ENCODE results near the gene GSTM1.
A peak's percentile ranks its signal among the peaks of the same experiment; 100 is the strongest.

The GSTM1 gene

DNA sequence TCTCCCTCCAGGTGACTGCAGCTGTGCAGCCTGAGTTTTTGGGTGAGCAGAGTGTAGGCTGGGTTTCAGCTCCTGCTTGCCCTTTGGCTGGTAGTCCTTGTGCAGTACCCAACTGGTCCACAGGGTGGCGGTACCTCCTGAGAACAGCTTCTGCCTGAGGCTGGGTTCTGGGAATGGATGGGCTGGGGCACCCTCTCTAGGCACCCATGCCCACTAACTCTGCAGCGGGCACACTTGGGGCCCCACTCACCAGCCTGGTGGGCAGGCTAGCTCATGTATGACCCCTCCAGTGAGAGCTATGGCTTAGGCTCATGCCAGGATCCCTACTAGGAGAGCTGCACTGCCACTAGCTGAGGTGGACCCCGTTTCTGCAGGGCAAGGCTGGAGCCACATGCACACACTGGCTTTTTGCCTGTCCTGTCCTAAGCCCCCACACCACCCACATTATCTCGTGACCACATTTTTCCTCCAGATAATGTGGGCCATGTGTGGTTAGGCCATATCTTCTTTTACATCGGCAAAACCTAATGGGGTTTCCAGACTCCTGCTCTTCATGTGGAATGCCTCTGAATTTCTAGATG, 47.2 kb upstream of the GSTM1 start:
- Histone ChIP-seq H3K36me3 (ENCODE audit: control insufficient read depth, low read length) (no peaks in the 10 kb centered on the region), H3K79me2 (ENCODE audit: control insufficient read depth, low read length) (no peaks in the 10 kb centered on the region), H3K4me3 (ENCODE audit: low read length) (no peak overlapping the region), H3K27me3 (ENCODE audit: control insufficient read depth, low read length) (no peaks in the 10 kb centered on the region), H3K4me2 (ENCODE audit: low read length) (no peak overlapping the region), H4K20me1 (ENCODE audit: control insufficient read depth, insufficient read depth, low read depth, low read length) (no peaks in the 10 kb centered on the region), H3F3A (ENCODE audit: control insufficient read depth, insufficient read depth) (no peaks in the 10 kb centered on the region), H3K9me2 (replicated peaks; ENCODE audit: control insufficient read depth, low read length) (no peaks in the 10 kb centered on the region), H3K27ac (ENCODE audit: low read depth, low read length) (no peak overlapping the region), H3K4me1 (ENCODE audit: control insufficient read depth, low read length) (peaks cover 7% of the 10 kb centered on the region), H3K9me3 (ENCODE audit: control insufficient read depth, insufficient read depth, low read length) (no peaks in the 10 kb centered on the region)
- TF ChIP-seq EZH2phosphoT487 (IDR thresholded peaks at IDR 0.05; ENCODE audit: borderline replicate concordance, low read length), result no peak
- TF ChIP-seq, protein P1, sequence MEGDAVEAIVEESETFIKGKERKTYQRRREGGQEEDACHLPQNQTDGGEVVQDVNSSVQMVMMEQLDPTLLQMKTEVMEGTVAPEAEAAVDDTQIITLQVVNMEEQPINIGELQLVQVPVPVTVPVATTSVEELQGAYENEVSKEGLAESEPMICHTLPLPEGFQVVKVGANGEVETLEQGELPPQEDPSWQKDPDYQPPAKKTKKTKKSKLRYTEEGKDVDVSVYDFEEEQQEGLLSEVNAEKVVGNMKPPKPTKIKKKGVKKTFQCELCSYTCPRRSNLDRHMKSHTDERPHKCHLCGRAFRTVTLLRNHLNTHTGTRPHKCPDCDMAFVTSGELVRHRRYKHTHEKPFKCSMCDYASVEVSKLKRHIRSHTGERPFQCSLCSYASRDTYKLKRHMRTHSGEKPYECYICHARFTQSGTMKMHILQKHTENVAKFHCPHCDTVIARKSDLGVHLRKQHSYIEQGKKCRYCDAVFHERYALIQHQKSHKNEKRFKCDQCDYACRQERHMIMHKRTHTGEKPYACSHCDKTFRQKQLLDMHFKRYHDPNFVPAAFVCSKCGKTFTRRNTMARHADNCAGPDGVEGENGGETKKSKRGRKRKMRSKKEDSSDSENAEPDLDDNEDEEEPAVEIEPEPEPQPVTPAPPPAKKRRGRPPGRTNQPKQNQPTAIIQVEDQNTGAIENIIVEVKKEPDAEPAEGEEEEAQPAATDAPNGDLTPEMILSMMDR (IDR thresholded peaks at IDR 0.05; ENCODE audit: low read depth, low read length, poor library complexity, severe bottlenecking), result peak; percentile 93

DNA sequence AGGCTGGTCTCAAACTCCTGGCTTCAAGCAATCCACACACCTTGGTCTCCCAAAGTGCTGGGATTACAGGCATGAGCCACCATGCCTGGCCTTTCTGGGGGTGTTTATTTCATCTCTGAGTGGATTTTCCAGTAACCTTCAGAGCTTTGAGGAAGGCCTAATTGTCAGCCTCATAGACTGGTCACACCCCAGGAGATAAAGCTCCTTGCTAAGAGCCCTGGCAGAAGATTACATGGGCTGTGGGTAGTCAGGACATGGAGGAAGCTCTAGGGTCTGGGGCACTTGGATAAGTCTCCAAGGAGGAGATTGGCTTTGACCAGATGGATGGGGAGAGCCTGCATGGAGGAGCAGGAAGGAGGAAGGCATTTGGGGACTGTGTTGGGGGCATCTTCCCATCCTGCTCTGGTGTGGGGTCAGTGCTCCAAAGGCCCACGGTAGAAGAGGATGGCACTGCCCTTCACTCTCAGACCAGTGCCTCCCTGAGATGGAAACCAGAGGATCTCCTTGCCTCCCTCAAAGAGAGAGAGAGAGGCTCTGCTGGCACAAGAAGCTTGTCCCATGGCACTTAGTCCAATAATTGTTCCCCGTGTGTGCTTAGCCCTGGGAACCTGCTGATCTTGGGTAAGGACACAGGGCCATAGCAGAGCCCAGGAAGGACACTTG, 46.4 kb upstream of the GSTM1 start:
- Histone ChIP-seq H3K4me3 (ENCODE audit: low read length) (no peak overlapping the region), H3K9me2 (replicated peaks; ENCODE audit: control insufficient read depth, low read length) (no peaks in the 10 kb centered on the region), H3K4me1 (ENCODE audit: control insufficient read depth, low read length) (peaks cover 7% of the 10 kb centered on the region), H3K4me2 (ENCODE audit: low read length) (no peak overlapping the region), H3F3A (ENCODE audit: control insufficient read depth, insufficient read depth) (no peaks in the 10 kb centered on the region), H3K27ac (ENCODE audit: low read depth, low read length) (no peak overlapping the region), H3K79me2 (ENCODE audit: control insufficient read depth, low read length) (no peaks in the 10 kb centered on the region), H3K9me3 (ENCODE audit: control insufficient read depth, insufficient read depth, low read length) (no peaks in the 10 kb centered on the region), H3K36me3 (ENCODE audit: control insufficient read depth, low read length) (no peaks in the 10 kb centered on the region), H3K27me3 (ENCODE audit: control insufficient read depth, low read length) (no peaks in the 10 kb centered on the region), H4K20me1 (ENCODE audit: control insufficient read depth, insufficient read depth, low read depth, low read length) (no peaks in the 10 kb centered on the region)
- TF ChIP-seq EZH2phosphoT487 (IDR thresholded peaks at IDR 0.05; ENCODE audit: borderline replicate concordance, low read length), result no peak
- TF ChIP-seq, protein P1 (IDR thresholded peaks at IDR 0.05; ENCODE audit: low read depth, low read length, poor library complexity, severe bottlenecking), result no peak

DNA sequence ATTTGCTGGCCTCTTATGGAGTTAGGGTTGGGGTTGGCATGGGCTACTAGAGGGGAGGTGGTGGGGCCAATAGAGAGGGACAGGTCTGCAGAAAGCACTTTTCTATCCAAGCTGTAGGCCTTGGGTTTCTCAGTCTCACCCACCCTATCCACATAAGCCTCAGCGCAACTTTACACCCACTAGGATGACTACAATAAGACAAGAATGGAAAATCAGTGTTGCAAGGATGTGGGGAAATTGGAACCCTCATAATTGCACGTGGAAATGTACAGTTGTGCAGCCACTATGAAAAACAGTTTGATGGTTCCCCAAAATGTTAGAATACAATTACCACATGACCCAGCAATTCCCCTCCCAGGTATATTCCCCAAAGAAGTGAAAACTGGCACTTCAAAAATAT, 45.8 kb upstream of the GSTM1 start:
- Histone ChIP-seq H3K4me1 (ENCODE audit: control insufficient read depth, low read length) (peaks cover 7% of the 10 kb centered on the region), H3K4me3 (ENCODE audit: low read length) (no peak overlapping the region), H3K9me3 (ENCODE audit: control insufficient read depth, insufficient read depth, low read length) (no peaks in the 10 kb centered on the region), H3F3A (ENCODE audit: control insufficient read depth, insufficient read depth) (no peaks in the 10 kb centered on the region), H3K79me2 (ENCODE audit: control insufficient read depth, low read length) (no peaks in the 10 kb centered on the region), H3K4me2 (ENCODE audit: low read length) (no peak overlapping the region), H4K20me1 (ENCODE audit: control insufficient read depth, insufficient read depth, low read depth, low read length) (no peaks in the 10 kb centered on the region), H3K27ac (ENCODE audit: low read depth, low read length) (no peak overlapping the region), H3K9me2 (replicated peaks; ENCODE audit: control insufficient read depth, low read length) (no peaks in the 10 kb centered on the region), H3K36me3 (ENCODE audit: control insufficient read depth, low read length) (no peaks in the 10 kb centered on the region), H3K27me3 (ENCODE audit: control insufficient read depth, low read length) (no peaks in the 10 kb centered on the region)
- TF ChIP-seq EZH2phosphoT487 (IDR thresholded peaks at IDR 0.05; ENCODE audit: borderline replicate concordance, low read length), result no peak
- TF ChIP-seq, protein P1 (IDR thresholded peaks at IDR 0.05; ENCODE audit: low read depth, low read length, poor library complexity, severe bottlenecking), result no peak
